NB4 (cell line): ENCODE measurements around the gene PRRG2.
"Not testable (repeated sequence)": the region's sequence is repeated elsewhere in the genome, so short reads cannot be mapped to it uniquely, and the experiment has no call there.

ENCODE experiments used
- DNase-seq: peaks from one replicate; pipeline ENCODE4 v3.0.0; 2010; ENCODE audit warnings: low read depth
- H3K4me3 ChIP-seq: one replicate; pipeline ENCODE4 v1.5.1; 2011; ENCODE audit warnings: mild to moderate bottlenecking, low read depth, low read length, moderate library complexity
- CTCF ChIP-seq: IDR thresholded peaks from one replicate; pipeline ENCODE4 v1.5.1; 2012; ENCODE audit warnings: low read depth, low read length
- MAX ChIP-seq: IDR thresholded peaks from 2 replicates; pipeline ENCODE4 v1.6.1; 2011; ENCODE audit warnings: low read depth, low read length
- MYC ChIP-seq: IDR thresholded peaks from 2 replicates; pipeline ENCODE4 v1.6.1; 2011; ENCODE audit warnings: low read depth, low read length
- POLR2A ChIP-seq: IDR thresholded peaks from 2 replicates; pipeline ENCODE4 v1.6.1; 2011; ENCODE audit warnings: mild to moderate bottlenecking; ENCODE audit not compliant: insufficient read length; ENCODE audit errors: extremely low read depth

PRRG2 gene

GRCh38 chr19:49632576-49632975 lies 51.5 kb downstream of the PRRG2 start:
- TF ChIP-seq POLR2A (no peak), CTCF (no peak), MAX (no peak), MYC (no peak)
- no peak overlapping the region for H3K4me3 ChIP-seq
- no peak for DNase-seq

- DNase-seq, H3K4me3 ChIP-seq: not testable (repeated sequence)
Measured at GRCh38 chr19:49633273-49633672, 52.2 kb downstream of the PRRG2 start.

GRCh38 chr19:49635530-49636232 lies 54.6 kb downstream of the PRRG2 start:
- TF ChIP-seq MAX = peak; percentile 67
- no peak for TF ChIP-seq POLR2A
- H3K4me3 ChIP-seq = no peak overlapping the region
- peak; percentile 37 for DNase-seq

- DNase-seq = no peak
- H3K4me3 ChIP-seq = no peak overlapping the region
- TF ChIP-seq CTCF = no peak
- no peak for TF ChIP-seq POLR2A
Measured at GRCh38 chr19:49636233-49636932, 55.3 kb downstream of the PRRG2 start.

GRCh38 chr19:49637821-49638738 lies 57.0 kb downstream of the PRRG2 start:
- H3K4me3 ChIP-seq = no peak overlapping the region

GRCh38 chr19:49639401-49640112 lies 58.4 kb downstream of the PRRG2 start:
- peak; percentile 24 for DNase-seq
- TF ChIP-seq POLR2A (no peak), CTCF (no peak), MYC (no peak), MAX (no peak)
- H3K4me3 ChIP-seq = peak overlapping the region; percentile 32

More at GRCh38 chr19:49637821-49638738, 57.0 kb downstream of the PRRG2 start:
- TF ChIP-seq MAX (no peak), POLR2A (no peak), CTCF (no peak)
- DNase-seq = peak; percentile 83
